SK-N-MC (cell line): Measurements from ENCODE around the gene TXNRD1.

Source experiments
- EZH2 ChIP-seq: fragments of 200-600 bp; sonication (generic); IDR thresholded peaks from one replicate; pipeline ENCODE4 v1.6.1; 2017; ENCODE audit warnings: antibody characterized with exemption
- POLR2AphosphoS5 ChIP-seq: IDR thresholded peaks from 2 replicates; pipeline ENCODE4 v1.6.1; 2012; ENCODE audit warnings: mild to moderate bottlenecking, low read depth, low read length, borderline replicate concordance

DNA sequence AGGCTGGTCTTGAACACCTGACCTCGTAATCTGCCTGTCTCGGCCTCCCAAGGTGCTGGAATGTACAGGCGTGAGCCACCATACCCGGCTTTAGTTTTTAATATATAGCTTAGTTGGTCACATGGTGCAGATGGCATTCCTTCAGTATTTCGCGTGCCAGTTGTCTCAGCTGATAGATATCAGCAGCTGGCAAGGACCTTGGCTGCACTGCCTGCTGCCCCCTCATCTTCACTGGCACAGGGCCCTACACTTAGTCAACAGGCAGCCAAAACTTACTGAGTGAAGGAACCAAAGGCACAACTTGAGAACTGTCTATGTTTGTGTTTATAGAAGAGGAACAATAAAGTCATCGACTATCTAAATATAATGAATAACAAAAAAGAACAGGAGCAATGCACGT is 119.0 kb downstream of the TXNRD1 start:
- TF ChIP-seq EZH2 (no peak), POLR2AphosphoS5 (no peak)
